PC-3 (cell line): ENCODE results near the gene PLPP1. TPM values are rescaled to one million over a fixed set of nuclear protein-coding genes. Genes with fewer than 3 reads are reported as not detected.
A peak's percentile ranks its signal among the peaks of the same experiment; 100 is the strongest.

Experiments used
- ATAC-seq: fragments of 200-7000 bp; cut with Tn5 transposase; 2 replicates; pipeline ENCODE4 v1.9.1; 2020; ENCODE audit warnings: mild to moderate bottlenecking, moderate library complexity
- BruUV-seq: library from RNA; stranded (reverse); fragments of 400-500 nt; replicated peaks from 2 replicates; lab custom pipeline; 2021; lab: Mats Ljungman, UMichigan
- CTCF ChIA-PET: fragments of 300-600 bp; sonication (Branson Sonifier 250); formaldehyde crosslinking; loops from one replicate; lab custom pipeline; 2022; ENCODE audit warnings: antibody characterized with exemption; lab: Charles Lee
- POLR2A ChIA-PET: fragments of 300-600 bp; sonication (Branson Sonifier 250); formaldehyde crosslinking; loops from one replicate; lab custom pipeline; 2022; ENCODE audit warnings: antibody characterized with exemption; ENCODE audit not compliant: unreplicated experiment; lab: Charles Lee
- DNase-seq: peaks from one replicate; pipeline ENCODE4 v3.0.0-alpha.2; 2015
- H2AFZ ChIP-seq: fragments of 300-600 bp; sonication (generic); 2 replicates; pipeline ENCODE4 v1.6.0; 2016; ENCODE audit warnings: antibody characterized with exemption, low read length
- H3F3A ChIP-seq: fragments of 300-600 bp; sonication (generic); one replicate; pipeline ENCODE4 v1.6.0; 2017; ENCODE audit warnings: antibody characterized with exemption, low read length, control low read depth, mild to moderate bottlenecking; ENCODE audit not compliant: unreplicated experiment
- H3K27ac ChIP-seq: fragments of 300-600 bp; sonication (generic); 2 replicates; pipeline ENCODE4 v1.5.1; 2016; ENCODE audit warnings: mild to moderate bottlenecking, low read length
- H3K27me3 ChIP-seq: fragments of 300-600 bp; sonication (generic); 2 replicates; pipeline ENCODE4 v1.6.1; 2016; ENCODE audit warnings: low read length, mixed read lengths
- H3K36me3 ChIP-seq: fragments of 300-600 bp; sonication (generic); 2 replicates; pipeline ENCODE4 v1.6.1; 2016; ENCODE audit warnings: low read depth, mixed run types, low read length, mixed read lengths
- H3K4me1 ChIP-seq: fragments of 300-600 bp; sonication (generic); 2 replicates; pipeline ENCODE4 v1.5.1; 2016; ENCODE audit warnings: low read length; ENCODE audit not compliant: insufficient read depth
- H3K4me2 ChIP-seq: fragments of 300-600 bp; sonication (generic); 2 replicates; pipeline ENCODE4 v1.6.0; 2016; ENCODE audit warnings: low read length
- H3K4me3 ChIP-seq: fragments of 300-600 bp; sonication (generic); 2 replicates; pipeline ENCODE4 v1.5.1; 2016; ENCODE audit warnings: mild to moderate bottlenecking, low read length, mixed read lengths
- H3K79me2 ChIP-seq: fragments of 300-600 bp; sonication (generic); 2 replicates; pipeline ENCODE4 v1.6.1; 2017; ENCODE audit warnings: low read length, mixed read lengths
- H3K9ac ChIP-seq: fragments of 300-600 bp; sonication (generic); 2 replicates; pipeline ENCODE4 v1.6.0; 2016; ENCODE audit warnings: mild to moderate bottlenecking, low read length
- H3K9me2 ChIP-seq: fragments of 300-600 bp; sonication (generic); replicated peaks from 2 replicates; pipeline ENCODE4 v1.6.1; 2016; ENCODE audit warnings: mixed run types, low read length, mixed read lengths
- H3K9me3 ChIP-seq: fragments of 300-600 bp; sonication (generic); 2 replicates; pipeline ENCODE4 v1.6.1; 2016; ENCODE audit warnings: low read length, mixed read lengths
- H4K20me1 ChIP-seq: fragments of 300-600 bp; sonication (generic); 2 replicates; pipeline ENCODE4 v1.6.1; 2016; ENCODE audit warnings: low read length, mixed read lengths
- EZH2 ChIP-seq: fragments of 300-600 bp; sonication (generic); IDR thresholded peaks from one replicate; pipeline ENCODE4 v1.6.1; 2017; ENCODE audit warnings: antibody characterized with exemption, mild to moderate bottlenecking, low read length; ENCODE audit not compliant: unreplicated experiment
- EZH2phosphoT487 ChIP-seq: fragments of 300-600 bp; sonication (generic); IDR thresholded peaks from 2 replicates; pipeline ENCODE4 v1.6.1; 2018; ENCODE audit warnings: mild to moderate bottlenecking, antibody characterized with exemption, low read length, borderline replicate concordance
- intact Hi-C: fragments of 100-400 bp; cut with micrococcal nuclease; formaldehyde crosslinking; loops from 2 replicates; pipeline ENCODE4 v1.9.0; 2023
- total RNA-seq: library from RNA; depleted of rRNA; stranded (reverse); fragments of >200 nt; gene quantifications from 2 replicates; pipeline ENCODE4 v1.2.3, GENCODE V29; 2014
- TF ChIP-seq, protein P1 (sequence below): fragments of 300-600 bp; sonication (generic); conservative IDR thresholded peaks from 2 replicates; pipeline ENCODE4 v1.5.1; 2017; ENCODE audit warnings: antibody characterized with exemption, low read depth, mild to moderate bottlenecking, low read length

Gene PLPP1
- total RNA-seq, 1 experiment from 2014 or later: 16.2 TPM

GRCh38 chr5:55463613-55464012 lies 71.2 kb downstream of the PLPP1 start:
- ChIA-PET CTCF (no interaction called here), POLR2A (no interaction called here)
- H3K27ac ChIP-seq: no peak overlapping the region

GRCh38 chr5:55459572-55459971 lies 75.2 kb downstream of the PLPP1 start:
- Histone ChIP-seq H3K79me2 (no peaks in the 10 kb centered on the region), H4K20me1 (no peaks in the 10 kb centered on the region), H3K27ac (no peak overlapping the region), H3K9me3 (no peaks in the 10 kb centered on the region), H3K9ac (no peak overlapping the region), H3K27me3 (no peaks in the 10 kb centered on the region), H3K36me3 (no peaks in the 10 kb centered on the region), H3K9me2 (no peaks in the 10 kb centered on the region), H3K4me2 (no peak overlapping the region), H3F3A (no peaks in the 10 kb centered on the region), H3K4me1 (peaks cover 13% of the 10 kb centered on the region), H3K4me3 (no peak overlapping the region), H2AFZ (no peak overlapping the region)
- ATAC-seq (no peak), DNase-seq (no peak)
- ChIA-PET POLR2A (no interaction called here), CTCF (no interaction called here)
- intact Hi-C loops: no loop called here
- no TSS peak for BruUV-seq
- TF ChIP-seq EZH2phosphoT487: no peak
- no peak for TF ChIP-seq EZH2
- TF ChIP-seq, protein P1, sequence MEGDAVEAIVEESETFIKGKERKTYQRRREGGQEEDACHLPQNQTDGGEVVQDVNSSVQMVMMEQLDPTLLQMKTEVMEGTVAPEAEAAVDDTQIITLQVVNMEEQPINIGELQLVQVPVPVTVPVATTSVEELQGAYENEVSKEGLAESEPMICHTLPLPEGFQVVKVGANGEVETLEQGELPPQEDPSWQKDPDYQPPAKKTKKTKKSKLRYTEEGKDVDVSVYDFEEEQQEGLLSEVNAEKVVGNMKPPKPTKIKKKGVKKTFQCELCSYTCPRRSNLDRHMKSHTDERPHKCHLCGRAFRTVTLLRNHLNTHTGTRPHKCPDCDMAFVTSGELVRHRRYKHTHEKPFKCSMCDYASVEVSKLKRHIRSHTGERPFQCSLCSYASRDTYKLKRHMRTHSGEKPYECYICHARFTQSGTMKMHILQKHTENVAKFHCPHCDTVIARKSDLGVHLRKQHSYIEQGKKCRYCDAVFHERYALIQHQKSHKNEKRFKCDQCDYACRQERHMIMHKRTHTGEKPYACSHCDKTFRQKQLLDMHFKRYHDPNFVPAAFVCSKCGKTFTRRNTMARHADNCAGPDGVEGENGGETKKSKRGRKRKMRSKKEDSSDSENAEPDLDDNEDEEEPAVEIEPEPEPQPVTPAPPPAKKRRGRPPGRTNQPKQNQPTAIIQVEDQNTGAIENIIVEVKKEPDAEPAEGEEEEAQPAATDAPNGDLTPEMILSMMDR: no peak

More at GRCh38 chr5:55463613-55464012, 71.2 kb downstream of the PLPP1 start:
- no peaks in the 10 kb centered on the region for H3K36me3 ChIP-seq
- TF ChIP-seq, protein P1: no peak
- TF ChIP-seq EZH2: no peak
- no peak for TF ChIP-seq EZH2phosphoT487
- BruUV-seq: no TSS peak
- H4K20me1 ChIP-seq: no peaks in the 10 kb centered on the region
- no peaks in the 10 kb centered on the region for H3K4me1 ChIP-seq
- H3K4me2 ChIP-seq: no peak overlapping the region
- H3K79me2 ChIP-seq: no peaks in the 10 kb centered on the region
- no peaks in the 10 kb centered on the region for H3F3A ChIP-seq
- no peaks in the 10 kb centered on the region for H3K9me2 ChIP-seq
- intact Hi-C loops: no loop called here
- no peaks in the 10 kb centered on the region for H3K9me3 ChIP-seq
- no peak for DNase-seq
- no peak overlapping the region for H3K4me3 ChIP-seq
- H3K9ac ChIP-seq: no peak overlapping the region
- ATAC-seq: no peak
- H2AFZ ChIP-seq: no peak overlapping the region
- H3K27me3 ChIP-seq: no peaks in the 10 kb centered on the region

DNA sequence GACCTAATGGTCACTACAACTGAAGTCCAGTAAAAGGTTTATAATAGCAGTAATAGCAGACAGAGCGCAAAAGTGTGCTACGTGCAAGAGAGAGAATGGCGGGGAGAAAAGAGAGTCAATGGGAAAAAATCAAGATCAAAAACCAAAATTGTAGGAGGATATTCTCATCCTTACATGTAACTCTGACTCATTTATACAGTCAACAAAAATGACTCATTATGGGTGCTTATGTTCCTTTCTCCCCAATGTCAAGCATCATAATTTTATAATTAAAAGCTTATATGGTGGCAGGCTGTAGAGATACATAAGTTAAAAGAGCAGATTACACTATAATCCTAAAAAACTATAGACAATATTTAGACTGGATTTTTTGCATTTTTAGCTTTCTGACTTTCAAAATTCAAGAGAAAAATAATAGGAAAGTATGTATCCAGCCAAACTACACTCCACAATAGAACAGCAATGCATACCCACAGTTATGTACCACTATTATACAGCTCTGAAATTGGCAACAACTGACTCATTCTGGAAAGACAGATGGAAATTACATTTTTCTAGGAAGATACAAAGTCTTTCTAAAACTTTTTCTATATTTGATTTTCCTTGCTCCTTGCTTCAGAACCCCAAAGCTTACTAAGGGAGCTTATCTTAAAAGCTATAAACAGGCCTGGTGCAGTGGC lies 78.4 kb downstream of the PLPP1 start:
- H3K27me3 ChIP-seq: no peaks in the 10 kb centered on the region
- no peaks in the 10 kb centered on the region for H4K20me1 ChIP-seq
- H3K4me1 ChIP-seq: peaks cover 13% of the 10 kb centered on the region
- H3K36me3 ChIP-seq: no peaks in the 10 kb centered on the region
- H3K79me2 ChIP-seq: no peaks in the 10 kb centered on the region
- H2AFZ ChIP-seq: no peak overlapping the region
- H3F3A ChIP-seq: no peaks in the 10 kb centered on the region
- H3K4me3 ChIP-seq: no peak overlapping the region
- H3K9ac ChIP-seq: no peak overlapping the region
- H3K4me2 ChIP-seq: no peak overlapping the region
- TF ChIP-seq EZH2 (no peak), EZH2phosphoT487 (no peak)
- TF ChIP-seq, protein P1: no peak
- BruUV-seq: no TSS peak
- H3K9me2 ChIP-seq: no peaks in the 10 kb centered on the region
- intact Hi-C loops: no loop called here
- H3K27ac ChIP-seq: peak overlapping the region; percentile 44
- ATAC-seq: peak; percentile 92
- no peaks in the 10 kb centered on the region for H3K9me3 ChIP-seq
- DNase-seq: peak; percentile 61
- CTCF ChIA-PET: no interaction called here
- POLR2A ChIA-PET: no interaction called here
